ENCODE data around the gene UNC13B.
"Not testable (repeated sequence)": the region's sequence is repeated elsewhere in the genome, so short reads cannot be mapped to it uniquely, and the experiment has no call there.

UNC13B gene

DNA sequence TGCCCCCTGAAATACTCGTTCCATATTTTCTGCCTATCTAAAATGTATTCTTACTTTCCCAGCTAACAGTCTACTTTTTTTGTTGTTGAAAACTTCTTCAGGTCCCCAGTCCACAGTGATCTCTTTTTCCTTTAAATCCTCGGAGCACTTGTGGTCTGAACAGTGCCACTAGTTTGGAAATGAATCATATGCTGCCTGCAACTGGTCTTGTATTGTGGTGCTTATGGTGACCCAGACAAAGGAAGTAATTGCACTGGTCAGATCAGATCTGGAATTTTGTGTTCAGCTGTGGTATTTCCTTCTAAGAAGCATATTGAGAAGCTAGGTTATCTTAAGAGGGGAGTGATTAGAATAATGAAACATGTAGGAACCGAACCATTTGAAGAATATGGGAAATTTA, 2.9 kb downstream of the UNC13B start:
- DNase-seq: no peak

DNA sequence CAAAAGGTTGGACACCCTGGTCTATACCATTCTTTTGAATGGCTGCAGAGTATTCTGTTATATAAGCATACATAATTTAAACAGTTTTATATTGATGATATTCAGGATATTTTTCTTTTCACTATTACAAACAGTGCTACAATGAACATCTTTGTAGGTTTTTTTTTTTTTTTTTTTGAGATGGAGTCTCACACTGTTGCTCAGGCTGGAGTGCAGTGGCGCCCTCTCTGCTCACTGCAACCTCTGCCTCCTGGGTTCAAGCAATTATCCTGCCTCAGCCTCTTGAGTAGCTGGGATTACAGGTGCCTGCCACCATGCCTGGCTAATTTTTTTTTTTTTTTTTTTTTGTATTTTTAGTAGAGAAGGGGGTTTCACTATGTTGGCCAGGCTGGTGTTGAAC, 5.6 kb downstream of the UNC13B start:
- DNase-seq: not testable (repeated sequence)

DNA sequence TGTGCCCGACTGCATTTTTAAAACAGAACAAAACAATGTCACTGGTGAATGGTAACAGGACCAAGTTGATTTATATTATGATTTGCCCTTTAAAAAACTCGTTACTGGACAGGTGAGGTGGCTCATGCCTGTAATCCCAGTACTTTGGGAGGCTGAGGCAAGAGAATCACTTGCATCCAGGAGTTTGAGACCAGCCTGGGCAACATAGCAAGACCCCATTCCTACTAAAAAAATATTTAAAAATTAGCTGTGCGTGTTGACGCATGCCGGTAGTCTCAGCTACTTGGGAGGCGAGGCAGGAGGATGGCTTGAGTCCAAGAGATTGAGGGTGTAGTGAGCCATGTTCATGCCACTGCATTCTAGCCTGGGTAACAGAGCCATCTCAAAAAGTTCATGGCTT, 7.2 kb downstream of the UNC13B start:
- DNase-seq: no peak

DNA sequence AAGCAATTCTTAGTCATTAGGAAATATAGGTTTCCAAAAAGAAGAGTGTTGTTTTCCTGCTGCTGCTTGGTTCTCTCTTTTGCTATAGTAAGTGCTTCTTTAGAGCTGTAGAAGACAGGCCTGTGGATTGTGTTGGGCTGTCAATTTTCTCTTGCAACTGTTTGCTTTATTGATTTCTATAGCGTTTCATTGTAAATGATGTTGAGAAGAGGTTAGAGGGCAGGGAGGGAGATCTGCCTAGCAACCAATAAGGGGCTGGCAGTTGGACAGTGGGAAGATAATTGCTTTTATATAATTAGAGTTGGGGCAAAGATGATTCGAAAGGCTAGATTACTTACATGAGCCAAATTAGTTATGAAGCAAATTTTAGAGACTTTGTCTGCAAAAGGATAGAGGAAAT, 11.1 kb downstream of the UNC13B start:
- no peak for DNase-seq

DNA sequence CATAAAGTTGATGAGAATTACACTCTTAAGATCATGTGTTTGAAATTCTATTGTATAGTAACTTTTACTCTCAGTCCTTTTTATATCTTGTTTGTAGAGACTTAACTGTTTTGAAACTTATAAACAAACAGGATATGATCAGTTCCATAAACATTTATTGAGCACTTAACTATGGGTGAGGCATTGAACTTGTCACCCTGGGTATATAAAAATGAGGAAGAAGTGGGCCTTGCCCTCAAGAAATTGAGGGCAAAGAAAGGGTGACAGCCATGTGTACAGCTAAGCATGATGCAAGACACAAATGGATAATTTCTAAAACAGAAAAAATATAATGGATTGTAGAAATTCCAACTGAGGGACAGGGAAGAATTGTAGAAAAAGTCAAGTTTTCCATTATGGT, 15.7 kb downstream of the UNC13B start:
- no peak for DNase-seq

DNA sequence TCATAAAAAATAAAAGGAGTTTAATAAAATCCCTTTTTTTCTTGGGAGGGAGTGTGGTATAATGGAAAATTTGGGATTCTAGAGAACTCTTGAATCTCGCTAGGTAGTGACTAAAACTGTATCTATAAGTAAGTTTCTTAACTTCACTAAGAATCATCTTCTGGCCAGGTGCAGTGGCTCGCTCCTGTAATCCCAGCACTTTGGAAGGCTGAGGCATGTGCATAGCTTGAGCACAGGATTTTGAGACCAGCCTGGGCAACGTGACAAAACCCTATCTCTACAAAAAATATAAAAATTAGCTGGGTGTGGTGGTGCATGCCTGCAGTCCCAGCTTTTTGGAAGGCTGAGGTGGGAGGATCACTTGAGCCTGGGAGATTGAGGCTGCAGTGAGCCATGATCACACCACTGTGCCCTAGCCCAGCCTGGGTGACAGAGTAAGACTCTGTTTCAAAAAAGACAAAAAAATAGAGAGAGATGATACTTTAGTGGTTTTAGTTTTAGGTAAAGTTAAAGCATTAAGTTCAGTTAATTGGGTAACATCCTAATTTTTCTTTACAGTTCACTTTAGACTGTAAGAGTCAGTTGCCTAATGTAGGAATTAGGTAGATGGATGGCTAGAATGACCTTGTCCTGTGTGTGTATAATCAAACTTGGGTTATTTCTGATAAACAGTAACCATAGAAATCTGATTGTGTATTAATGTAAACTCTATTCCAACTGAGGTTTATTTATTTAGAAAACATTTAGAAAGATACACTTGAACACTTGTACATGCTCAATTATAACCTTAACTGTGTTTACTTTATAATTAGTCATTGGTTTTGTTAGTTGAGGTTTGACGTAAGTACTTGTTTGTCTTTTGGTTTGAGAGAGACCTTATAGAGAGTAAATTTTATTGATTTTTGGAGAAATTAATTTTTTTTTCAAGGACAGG, 17.8 kb downstream of the UNC13B start:
- DNase-seq: no peak

DNA sequence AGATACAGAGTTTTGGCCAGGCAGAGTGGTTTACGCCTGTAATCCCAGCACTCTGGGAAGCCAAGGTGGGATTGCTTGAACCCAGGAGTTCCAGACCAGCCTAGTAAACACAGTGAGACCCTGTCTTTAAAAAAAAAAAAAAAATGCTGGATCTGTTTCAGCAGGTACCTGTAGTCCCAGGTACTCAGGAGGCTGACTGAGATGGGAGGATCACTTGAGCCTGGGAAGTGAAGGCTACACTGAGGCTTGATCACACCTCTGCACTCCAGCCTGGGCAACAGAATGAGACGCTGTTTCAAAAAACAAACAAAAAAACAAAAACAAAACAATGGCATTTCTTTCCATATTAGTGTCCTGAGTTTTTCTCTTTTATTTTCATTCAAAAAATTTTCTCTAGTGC, 19.0 kb downstream of the UNC13B start:
- no peak for DNase-seq

DNA sequence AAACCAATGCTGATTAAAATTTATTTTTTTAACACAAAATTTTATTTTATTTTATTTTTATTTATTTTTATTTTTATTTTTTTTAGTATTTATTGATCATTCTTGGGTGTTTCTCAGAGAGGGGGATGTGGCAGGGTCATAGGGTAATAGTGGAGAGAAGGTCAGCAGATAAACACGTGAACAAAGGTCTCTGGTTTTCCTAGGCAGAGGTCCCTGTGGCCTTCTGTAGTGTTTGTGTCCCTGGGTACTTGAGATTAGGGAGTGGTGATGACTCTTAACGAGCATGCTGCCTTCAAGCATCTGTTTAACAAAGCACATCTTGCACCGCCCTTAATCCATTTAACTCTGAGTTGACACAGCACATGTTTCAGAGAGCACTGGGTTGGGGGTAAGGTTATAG, 20.6 kb downstream of the UNC13B start:
- not testable (repeated sequence) for DNase-seq

DNA sequence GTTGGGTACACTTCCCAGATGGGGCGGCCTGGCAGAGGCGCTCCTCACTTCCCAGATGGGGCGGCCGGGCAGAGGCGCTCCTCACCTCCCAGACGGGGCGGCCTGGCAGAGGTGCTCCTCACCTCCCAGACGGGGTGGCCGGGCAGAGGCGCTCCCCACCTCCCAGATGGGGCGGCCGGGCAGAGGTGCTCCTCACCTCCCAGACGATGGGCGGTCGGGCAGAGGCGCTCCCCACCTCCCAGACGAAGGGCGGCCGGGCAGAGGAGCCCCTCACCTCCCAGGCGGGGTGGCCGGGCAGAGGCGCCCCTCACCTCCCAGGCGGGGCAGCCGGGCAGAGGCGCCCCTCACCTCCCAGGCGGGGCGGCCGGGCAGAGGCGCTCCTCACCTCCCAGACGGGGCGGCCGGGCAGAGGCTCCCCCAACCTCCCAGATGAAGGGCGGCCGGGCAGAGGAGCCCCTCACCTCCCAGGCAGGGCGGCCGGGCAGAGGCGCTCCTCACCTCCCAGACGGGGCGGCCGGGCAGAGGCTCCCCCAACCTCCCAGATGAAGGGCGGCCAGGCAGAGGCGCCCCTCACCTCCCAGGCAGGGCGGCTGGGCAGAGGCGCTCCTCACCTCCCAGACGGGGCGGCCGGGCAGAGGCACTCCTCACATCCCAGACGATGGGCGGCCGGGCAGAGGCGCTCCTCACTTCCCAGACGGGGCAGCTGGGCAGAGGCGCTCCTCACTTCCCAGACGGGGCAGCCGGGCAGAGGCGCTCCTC, 21.4 kb downstream of the UNC13B start:
- DNase-seq: not testable (repeated sequence)

DNA sequence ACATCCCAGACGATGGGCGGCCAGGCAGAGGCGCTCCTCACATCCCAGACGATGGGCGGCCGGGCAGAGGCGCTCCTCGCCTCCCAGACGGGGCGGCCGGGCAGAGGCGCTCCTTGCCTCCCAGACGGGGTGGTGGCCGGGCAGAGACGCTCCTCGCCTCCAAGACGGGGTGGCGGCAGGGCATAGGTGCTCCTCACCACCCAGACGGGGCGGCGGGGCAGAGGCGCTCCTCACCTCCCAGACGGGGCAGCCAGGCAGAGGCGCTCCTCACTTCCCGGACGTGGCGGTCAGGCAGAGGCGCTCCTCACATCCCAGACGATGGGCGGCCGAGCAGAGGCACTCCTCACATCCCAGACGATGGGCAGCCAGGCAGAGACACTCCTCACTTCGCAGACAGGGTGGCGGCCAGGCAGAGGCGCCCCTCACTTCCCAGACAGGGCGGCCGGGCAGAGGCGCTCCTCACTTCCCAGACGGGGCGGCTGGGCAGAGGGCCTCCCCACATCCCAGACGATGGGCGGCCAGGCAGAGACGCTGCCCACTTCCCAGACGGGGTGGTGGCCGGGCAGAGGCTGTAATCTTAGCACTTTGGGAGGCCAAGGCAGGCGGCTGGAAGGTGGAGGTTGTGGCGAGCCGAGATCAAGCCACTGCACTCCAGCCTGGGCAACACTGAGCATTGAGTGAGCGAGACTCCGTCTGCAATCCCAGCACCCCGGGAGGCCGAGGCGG, 22.1 kb downstream of the UNC13B start:
- DNase-seq: not testable (repeated sequence)

DNA sequence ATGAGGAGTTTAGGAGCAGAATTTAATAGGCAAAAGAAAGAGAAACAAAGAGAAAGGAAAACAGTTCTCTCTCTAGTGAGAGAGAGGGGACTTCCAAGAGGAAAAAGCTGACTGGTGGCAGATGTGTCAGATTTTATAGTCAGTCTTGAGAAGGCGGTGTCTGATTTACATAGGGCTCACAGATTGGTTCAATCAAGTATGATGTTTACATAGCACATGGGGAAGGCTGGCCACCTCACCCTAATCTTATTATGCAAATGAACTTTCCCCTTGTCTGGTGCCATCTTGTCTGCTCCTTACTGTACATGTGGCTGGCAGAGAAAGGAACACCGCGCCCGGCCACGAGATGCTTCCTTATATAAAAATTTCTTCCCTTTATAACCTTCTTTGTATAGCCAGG, 24.7 kb downstream of the UNC13B start:
- DNase-seq: no peak

DNA sequence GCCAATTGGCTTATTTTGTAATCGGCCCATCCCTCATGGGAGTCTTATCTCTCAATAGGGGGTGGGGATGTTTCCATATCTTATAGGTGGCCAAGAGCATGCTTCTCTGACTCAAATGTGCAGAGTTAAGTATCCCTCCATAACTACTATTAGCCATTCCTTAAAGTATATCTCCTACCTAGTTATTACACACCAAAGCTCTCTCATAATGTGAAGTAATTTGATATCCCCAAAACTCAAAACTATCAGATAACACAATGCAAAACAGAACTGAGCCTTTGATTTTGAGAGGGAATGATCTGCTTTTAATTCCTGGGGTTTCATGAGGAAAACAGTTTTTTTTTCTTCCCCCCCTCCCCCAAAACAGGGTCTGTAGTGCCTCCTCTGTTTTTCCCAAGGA, 28.4 kb downstream of the UNC13B start:
- no peak for DNase-seq

DNA sequence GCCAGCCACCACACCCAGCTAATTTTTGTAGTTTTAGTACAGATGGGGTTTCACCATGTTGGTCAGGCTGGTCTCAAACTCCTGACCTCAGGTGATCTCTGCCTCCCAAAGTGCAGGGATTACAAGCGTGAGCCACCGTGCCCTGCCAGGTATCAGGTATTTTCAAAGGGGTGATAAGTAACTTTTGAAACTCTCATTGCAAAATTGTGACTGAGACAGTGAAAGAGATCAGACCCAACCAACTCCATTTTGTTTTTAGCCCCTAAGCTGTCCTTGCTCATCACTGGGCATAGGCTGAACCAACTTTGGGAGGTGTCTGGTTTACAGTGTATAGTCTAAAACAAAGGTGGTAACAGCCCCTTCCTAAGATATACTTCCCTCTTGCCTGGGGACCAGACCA, 29.3 kb downstream of the UNC13B start:
- DNase-seq: no peak

DNA sequence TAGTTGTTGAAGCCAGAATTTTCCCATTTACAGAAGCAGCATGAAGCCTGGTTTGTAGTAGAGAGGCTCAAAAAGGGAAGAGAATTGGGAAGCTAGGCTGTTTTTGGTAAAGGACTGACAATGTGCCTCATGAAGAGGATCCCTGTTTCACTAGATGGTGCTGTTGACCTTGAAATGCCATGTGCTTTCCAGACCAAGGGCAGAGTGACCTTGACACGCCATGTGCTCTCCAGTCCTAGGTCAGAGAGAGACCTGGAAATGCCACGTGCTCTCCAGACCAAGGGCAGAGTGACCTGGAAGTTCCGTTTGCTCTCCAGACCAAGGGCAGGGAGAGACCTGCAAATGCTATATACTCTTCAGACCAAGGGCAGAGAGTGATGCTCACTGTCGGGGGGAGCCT, 32.0 kb downstream of the UNC13B start:
- DNase-seq: no peak

DNA sequence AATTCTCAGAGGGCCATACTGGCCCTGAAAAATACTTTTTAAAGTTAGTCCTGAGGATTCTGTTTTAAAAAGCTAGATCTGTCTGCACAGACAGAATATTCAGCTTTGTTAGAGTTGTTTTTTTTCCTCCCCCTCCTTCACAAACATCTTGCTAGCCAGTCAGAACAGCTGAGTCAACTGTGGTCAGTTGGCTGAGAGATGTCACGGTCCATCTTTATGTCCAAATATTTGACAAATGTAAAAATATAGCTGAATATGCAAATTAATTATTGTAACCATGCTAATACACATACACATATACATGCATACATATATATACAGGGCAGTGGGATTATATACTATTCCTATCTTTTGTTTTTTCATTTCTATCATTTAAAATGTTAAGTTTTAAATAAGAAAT, 33.9 kb downstream of the UNC13B start:
- DNase-seq: no peak

DNA sequence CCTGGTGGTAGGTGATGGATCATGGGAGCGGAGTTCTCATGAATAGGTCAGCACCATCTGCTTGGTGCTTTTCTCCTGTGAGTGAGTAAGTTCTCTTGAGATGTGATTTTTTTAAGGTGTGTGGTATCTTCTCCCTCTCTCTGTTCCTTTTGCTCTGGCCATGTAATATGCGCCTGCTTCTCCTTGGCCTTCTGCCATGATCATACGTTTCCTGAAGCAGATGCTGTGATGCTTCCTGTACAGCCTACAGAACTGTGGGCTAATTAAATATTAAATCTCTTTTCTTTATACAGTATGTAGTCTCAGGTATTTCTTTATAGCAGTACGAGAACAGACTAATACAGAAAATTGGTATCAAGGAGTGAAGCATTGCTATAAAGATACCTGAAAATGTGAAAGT, 36.4 kb downstream of the UNC13B start:
- DNase-seq: no peak

DNA sequence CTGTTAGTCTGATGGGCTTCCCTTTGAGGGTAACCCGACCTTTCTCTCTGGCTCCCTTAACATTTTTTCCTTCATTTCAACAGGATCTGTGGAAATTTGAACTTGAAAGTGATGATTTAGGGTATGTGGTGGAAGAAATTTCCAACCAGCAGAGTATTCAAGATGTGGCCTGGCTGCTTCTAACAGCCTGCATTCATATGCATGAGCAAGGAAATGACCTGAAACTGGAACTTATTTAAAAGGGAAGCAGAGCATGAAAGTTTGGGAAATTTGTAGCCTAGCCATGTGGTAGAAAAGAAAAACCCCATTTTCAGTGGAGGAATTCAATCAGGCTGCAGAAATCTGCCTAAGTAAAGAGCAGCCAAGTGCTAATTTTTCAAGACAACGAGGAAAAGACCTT, 41.7 kb downstream of the UNC13B start:
- no peak for DNase-seq

DNA sequence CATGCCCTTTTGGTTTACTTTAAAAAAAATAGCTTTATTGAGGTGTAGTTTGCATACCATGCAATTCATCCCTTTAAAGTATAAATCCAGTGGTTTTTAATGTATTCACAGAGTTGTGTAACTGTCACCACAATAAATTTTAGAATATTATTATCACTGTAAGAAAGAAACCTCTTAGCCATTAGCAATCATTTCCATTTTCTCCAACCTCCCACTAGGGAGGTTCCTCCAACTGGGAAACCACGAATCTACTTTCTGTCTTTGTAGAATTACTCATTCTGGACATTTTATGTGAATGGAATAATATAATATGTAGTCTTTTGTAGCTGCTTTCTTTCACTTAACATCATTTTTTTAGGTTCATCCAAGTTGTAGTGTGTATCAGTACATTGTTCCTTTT, 43.5 kb downstream of the UNC13B start:
- no peak for DNase-seq

DNA sequence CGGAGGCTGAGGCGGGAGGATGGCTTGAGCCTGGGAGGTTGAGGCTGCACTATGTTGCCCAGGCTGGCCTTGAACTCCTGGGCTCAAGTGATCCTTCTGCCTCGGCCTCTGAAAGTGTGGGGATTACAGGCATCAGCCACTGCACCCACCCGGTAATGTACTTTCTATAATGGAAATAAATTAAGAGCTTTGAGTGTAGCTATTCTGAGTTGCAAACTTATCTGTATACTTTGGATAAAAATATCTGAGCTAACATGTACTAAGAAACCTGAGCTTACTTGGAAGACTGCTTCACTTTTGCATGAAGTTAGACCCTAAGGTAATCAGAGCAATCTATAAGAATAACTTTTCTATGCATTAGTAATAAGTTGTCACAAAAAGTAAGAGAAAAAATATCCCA, 50.0 kb downstream of the UNC13B start:
- DNase-seq: no peak

DNA sequence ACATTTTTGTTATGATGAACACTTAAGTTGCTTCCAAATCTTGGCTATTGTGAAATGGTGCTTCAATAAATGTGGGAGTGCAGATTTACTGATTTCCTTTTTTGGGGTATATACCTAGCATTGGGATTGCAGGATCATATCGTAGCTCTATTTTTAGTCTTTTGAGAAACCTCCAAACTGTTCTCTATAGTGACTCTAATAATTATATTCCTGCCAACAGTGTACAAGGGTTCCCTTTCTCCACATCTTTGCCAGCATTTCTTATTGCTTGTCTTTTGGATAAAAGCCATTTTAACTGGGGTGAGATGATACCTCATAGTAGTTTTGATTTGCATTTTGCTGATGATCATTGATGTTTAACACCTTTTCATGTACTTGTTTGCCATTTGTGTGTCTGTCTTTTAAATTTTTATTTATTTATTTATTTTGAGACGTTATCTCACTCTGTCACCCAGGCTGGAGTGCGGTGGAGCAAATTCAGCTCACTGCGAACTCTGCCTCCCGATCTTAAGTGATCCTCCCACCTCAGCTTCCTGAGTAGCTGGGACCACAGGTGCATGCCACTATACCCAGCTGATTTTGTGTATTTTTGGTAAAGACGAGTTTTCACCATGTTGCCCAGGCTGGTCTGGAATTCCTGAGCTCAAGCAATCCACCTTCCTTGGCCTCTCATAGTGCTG, 59.0 kb downstream of the UNC13B start:
- DNase-seq: no peak

DNA sequence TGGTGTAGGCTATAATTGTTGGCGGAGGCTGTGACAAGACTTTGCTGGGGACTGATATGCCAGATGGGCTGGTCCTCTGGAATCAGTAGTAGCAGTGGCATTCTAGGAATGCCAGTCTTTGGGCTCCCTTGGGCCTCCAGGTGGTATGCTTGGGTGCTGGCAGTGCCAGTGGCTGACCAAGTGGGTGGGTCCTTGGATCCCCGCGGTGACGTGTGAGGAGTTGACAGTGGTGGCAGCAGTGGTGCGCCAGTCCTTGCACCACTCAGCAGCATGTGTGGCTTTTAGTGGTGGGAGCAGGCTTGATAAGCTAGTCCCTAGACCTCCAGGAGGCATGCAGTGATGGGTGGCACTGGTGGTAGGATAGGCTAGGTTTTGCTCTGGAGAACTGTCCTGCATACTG, 63.9 kb downstream of the UNC13B start:
- no peak for DNase-seq

DNA sequence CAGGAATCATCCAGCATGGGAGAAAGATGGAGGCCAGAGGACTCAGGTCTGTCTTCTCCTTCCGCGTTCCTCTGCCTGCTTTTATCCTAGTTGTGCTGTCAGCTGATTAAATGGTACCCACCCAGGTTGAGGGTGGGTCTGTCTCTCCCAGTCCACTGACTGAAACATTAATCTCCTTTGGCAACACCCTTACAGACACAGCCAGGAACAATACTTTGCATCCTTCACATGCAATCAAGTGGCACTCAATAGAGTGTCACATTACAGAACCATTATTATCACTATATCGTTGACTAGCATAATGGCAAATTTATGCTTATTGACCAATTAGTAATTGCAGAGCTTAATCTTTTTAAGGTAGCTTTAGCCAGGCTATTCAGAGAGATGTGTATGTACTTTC, 64.8 kb downstream of the UNC13B start:
- DNase-seq: no peak

DNA sequence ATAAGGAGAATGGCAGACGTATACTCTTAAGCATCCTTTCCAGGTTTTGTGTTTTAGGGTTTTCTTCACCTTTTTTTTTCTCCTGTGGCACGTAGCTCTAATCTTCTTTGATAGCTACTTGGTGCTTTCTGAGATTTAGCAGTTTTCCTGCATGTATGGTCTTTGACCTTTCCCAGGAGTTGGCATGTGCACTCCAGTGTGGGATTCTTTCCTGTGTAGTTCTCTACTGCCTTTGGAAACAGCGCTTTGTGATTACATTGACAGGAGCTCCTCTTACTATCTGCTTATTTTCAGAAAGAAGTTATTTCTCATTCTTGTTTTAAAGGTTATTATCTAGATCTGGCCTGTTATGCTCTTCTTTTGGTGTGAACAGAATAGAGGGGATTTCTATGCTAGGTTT, 65.5 kb downstream of the UNC13B start:
- no peak for DNase-seq

All from effector CD4-positive, alpha-beta T cell (primary cell).